GM19328 (cell line): ENCODE results near the gene PRPH.

ENCODE experiments used
- ATAC-seq: cut with Tn5 transposase; IDR thresholded peaks from one replicate; pipeline ENCODE4 v1.9.1; 2021; ENCODE audit warnings: mild to moderate bottlenecking, moderate library complexity; ENCODE audit not compliant: unreplicated experiment

The PRPH gene

GRCh38 chr12:49344486-49345050 is 49.6 kb downstream of the PRPH start:
- no peak for ATAC-seq

GRCh38 chr12:49345051-49345824 is 50.3 kb downstream of the PRPH start:
- no peak for ATAC-seq

- no peak for ATAC-seq
Observed at GRCh38 chr12:49345825-49346658, 51.1 kb downstream of the PRPH start.

GRCh38 chr12:49346659-49347310 is 51.8 kb downstream of the PRPH start, which contains the start of gene DNAJC22:
TSS of gene DNAJC22 (plus strand) at chr12:49346888. CDS start at chr12:49348873, 1,985 bp downstream.
- ATAC-seq: no peak

GRCh38 chr12:49347311-49348193 is 52.6 kb downstream of the PRPH start:
- ATAC-seq: no peak
